HepG2 (cell line): Measurements from ENCODE around the gene SERINC2. TPM values are rescaled to one million over a fixed set of nuclear protein-coding genes. Genes with fewer than 3 reads are reported as not detected.

ENCODE experiments used
- AGO1 ChIP-seq: fragments of 200-400 bp; formaldehyde crosslinking; IDR thresholded peaks from 2 replicates; pipeline ENCODE4 v1.6.1; 2017; ENCODE audit warnings: mild to moderate bottlenecking, low read depth, low read length, moderate library complexity; ENCODE audit not compliant: poor library complexity, severe bottlenecking
- CBX2 ChIP-seq, 2 experiments: fragments of 200-600 bp in 1 of 2; sonication (generic); formaldehyde crosslinking in 1 of 2; IDR thresholded peaks; 2 replicates each; pipeline versions ENCODE4 v1.7.0 to v1.8.1; 2018 to 2022; ENCODE audit warnings: low read depth in 2 of 2, low read length in 1 of 2, mild to moderate bottlenecking in 1 of 2, missing genetic modification reagents in 1 of 2
- HNRNPL ChIP-seq: fragments of 200-400 bp; formaldehyde crosslinking; IDR thresholded peaks from 2 replicates; pipeline ENCODE4 v1.6.1; 2017; ENCODE audit warnings: mild to moderate bottlenecking, low read depth, low read length
- HOXA7 ChIP-seq: sonication (generic); formaldehyde crosslinking; IDR thresholded peaks from 2 replicates; pipeline ENCODE4 v1.8.1; 2022; ENCODE audit warnings: mild to moderate bottlenecking, missing genetic modification reagents, moderate library complexity
- HOXA9 ChIP-seq: sonication (generic); formaldehyde crosslinking; IDR thresholded peaks from 2 replicates; pipeline ENCODE4 v1.8.1; 2022; ENCODE audit warnings: missing genetic modification reagents, mild to moderate bottlenecking, moderate library complexity, borderline replicate concordance
- KDM3A ChIP-seq: IDR thresholded peaks from 2 replicates; pipeline ENCODE4 v1.6.1; 2018; ENCODE audit warnings: low read depth, missing compliant biosample characterization
- MAFG ChIP-seq: sonication (generic); formaldehyde crosslinking; IDR thresholded peaks from 2 replicates; pipeline ENCODE4 v1.5.1; 2020; ENCODE audit warnings: mild to moderate bottlenecking, missing genetic modification reagents
- MYC ChIP-seq: sonication (generic); formaldehyde crosslinking; IDR thresholded peaks from 2 replicates; pipeline ENCODE4 v1.9.0; 2021; ENCODE audit warnings: missing genetic modification reagents, borderline replicate concordance
- RELA ChIP-seq: sonication (generic); formaldehyde crosslinking; IDR thresholded peaks from 2 replicates; pipeline ENCODE4 v1.4.0; 2020; ENCODE audit warnings: missing genetic modification reagents
- SYNCRIP ChIP-seq: fragments of 200-400 bp; formaldehyde crosslinking; IDR thresholded peaks from 2 replicates; pipeline ENCODE4 v1.6.1; 2018; ENCODE audit warnings: mild to moderate bottlenecking, low read depth, low read length; ENCODE audit not compliant: insufficient read depth
- TGIF2 ChIP-seq: IDR thresholded peaks from 2 replicates; pipeline ENCODE4 v1.6.1; 2016; ENCODE audit warnings: control low read depth, missing compliant biosample characterization
- TOE1 ChIP-seq: sonication (generic); formaldehyde crosslinking; IDR thresholded peaks from 2 replicates; pipeline ENCODE4 v1.4.0; 2020; ENCODE audit warnings: mild to moderate bottlenecking, missing genetic modification reagents
- ZNF256 ChIP-seq: sonication (generic); formaldehyde crosslinking; conservative IDR thresholded peaks from 2 replicates; pipeline ENCODE4 v1.4.0; 2020; ENCODE audit warnings: missing genetic modification reagents
- ZNF484 ChIP-seq: sonication (generic); formaldehyde crosslinking; IDR thresholded peaks from 2 replicates; pipeline ENCODE4 v1.5.1; 2020; ENCODE audit warnings: mild to moderate bottlenecking, low read depth, missing genetic modification reagents, borderline replicate concordance
- polyA plus RNA-seq, 8 experiments: library from polyadenylated mRNA; depleted of rRNA in 3 of 8; stranded (reverse) in 7 of 8; unstranded in 1 of 8; fragments of >200 nt; fragmentation: Illumina TruSeq in 4 of 8; extraction: Trizol in 4 of 8; gene quantifications; 2 replicates each; pipeline versions ENCODE4 v1.2.1 to v1.2.3, GENCODE V29; 2011 to 2016; ENCODE audit warnings: low read depth in 4 of 8, missing spikeins in 1 of 8, mixed read lengths in 1 of 8; ENCODE audit not compliant: insufficient read depth in 1 of 8
- total RNA-seq, 5 experiments: library from RNA; depleted of rRNA; stranded (reverse); fragments of >200 nt; fragmentation: Illumina TruSeq; extraction: Trizol; gene quantifications; 2 replicates each; pipeline ENCODE4 v1.2.3, GENCODE V29; 2016; ENCODE audit warnings: low read depth in 1 of 5
- TF ChIP-seq, protein P1 (sequence below): sonication (generic); formaldehyde crosslinking; IDR thresholded peaks from 2 replicates; pipeline ENCODE4 v1.4.0; 2020; ENCODE audit warnings: missing genetic modification reagents
- TF ChIP-seq, protein P2 (sequence below): sonication (generic); formaldehyde crosslinking; IDR thresholded peaks from 2 replicates; pipeline ENCODE4 v1.5.1; 2020; ENCODE audit warnings: missing genetic modification reagents, mild to moderate bottlenecking, borderline replicate concordance
- TF ChIP-seq, protein P3 (sequence below): sonication (generic); formaldehyde crosslinking; conservative IDR thresholded peaks from 2 replicates; pipeline ENCODE4 v1.4.0; 2020; ENCODE audit warnings: missing genetic modification reagents
- TF ChIP-seq, protein P4 (sequence below): IDR thresholded peaks from 2 replicates; pipeline ENCODE4 v1.6.1; 2016; ENCODE audit warnings: missing compliant biosample characterization, missing genetic modification reagents, borderline replicate concordance
- TF ChIP-seq, protein P5 (sequence below): sonication (generic); formaldehyde crosslinking; IDR thresholded peaks from 2 replicates; pipeline ENCODE4 v1.4.0; 2020; ENCODE audit warnings: missing genetic modification reagents

Gene SERINC2
- total and polyA plus RNA-seq, 2 of the 13 experiments (the other 11 are each of a cell fraction or from before 2014, with no cell fraction given) = 4.8 to 126 TPM

DNA sequence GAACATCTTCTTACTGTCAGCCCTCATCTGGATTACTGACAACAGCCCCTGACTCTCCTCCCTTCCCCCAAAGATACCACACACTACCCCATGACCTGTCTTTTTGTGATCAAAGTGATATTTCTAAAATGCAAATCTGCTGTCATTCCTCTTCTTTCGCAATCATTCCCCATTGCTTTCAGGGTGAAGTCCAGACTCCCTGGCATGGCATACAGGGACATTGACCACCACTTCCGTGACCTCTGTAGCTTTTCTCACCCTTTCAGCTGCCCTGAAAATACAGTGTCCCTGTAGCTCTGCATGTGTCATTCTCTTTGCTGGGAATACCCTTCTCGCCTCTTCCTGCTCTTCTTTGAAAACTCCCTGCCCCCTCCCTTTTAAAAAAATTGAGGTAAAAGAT is 4.1 kb downstream of the SERINC2 start (continued):
- TF ChIP-seq, protein P1, sequence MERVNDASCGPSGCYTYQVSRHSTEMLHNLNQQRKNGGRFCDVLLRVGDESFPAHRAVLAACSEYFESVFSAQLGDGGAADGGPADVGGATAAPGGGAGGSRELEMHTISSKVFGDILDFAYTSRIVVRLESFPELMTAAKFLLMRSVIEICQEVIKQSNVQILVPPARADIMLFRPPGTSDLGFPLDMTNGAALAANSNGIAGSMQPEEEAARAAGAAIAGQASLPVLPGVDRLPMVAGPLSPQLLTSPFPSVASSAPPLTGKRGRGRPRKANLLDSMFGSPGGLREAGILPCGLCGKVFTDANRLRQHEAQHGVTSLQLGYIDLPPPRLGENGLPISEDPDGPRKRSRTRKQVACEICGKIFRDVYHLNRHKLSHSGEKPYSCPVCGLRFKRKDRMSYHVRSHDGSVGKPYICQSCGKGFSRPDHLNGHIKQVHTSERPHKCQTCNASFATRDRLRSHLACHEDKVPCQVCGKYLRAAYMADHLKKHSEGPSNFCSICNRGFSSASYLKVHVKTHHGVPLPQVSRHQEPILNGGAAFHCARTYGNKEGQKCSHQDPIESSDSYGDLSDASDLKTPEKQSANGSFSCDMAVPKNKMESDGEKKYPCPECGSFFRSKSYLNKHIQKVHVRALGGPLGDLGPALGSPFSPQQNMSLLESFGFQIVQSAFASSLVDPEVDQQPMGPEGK (CRISPR knock-in tag) = peak; percentile 37
- TF ChIP-seq KDM3A (CRISPR knock-in tag) (no peak), TGIF2 (CRISPR knock-in tag) (peak; percentile 84), ZNF256 (CRISPR knock-in tag) (no peak), HOXA7 (no peak), MAFG (no peak), AGO1 (no peak), HOXA9 (CRISPR knock-in tag) (no peak), SYNCRIP (no peak), RELA (CRISPR knock-in tag) (no peak), HNRNPL (no peak), CBX2 (IDR thresholded peaks at IDR 0.05; ENCODE audit: low read depth, low read length) (no peak), CBX2 (CRISPR knock-in tag; IDR thresholded peaks at IDR 0.05; ENCODE audit: low read depth) (no peak), TOE1 (CRISPR knock-in tag) (no peak), MYC (CRISPR knock-in tag) (peak; percentile 24; the same call in 1 of the 2 replicates), ZNF484 (CRISPR knock-in tag) (no peak)
- TF ChIP-seq, protein P2, sequence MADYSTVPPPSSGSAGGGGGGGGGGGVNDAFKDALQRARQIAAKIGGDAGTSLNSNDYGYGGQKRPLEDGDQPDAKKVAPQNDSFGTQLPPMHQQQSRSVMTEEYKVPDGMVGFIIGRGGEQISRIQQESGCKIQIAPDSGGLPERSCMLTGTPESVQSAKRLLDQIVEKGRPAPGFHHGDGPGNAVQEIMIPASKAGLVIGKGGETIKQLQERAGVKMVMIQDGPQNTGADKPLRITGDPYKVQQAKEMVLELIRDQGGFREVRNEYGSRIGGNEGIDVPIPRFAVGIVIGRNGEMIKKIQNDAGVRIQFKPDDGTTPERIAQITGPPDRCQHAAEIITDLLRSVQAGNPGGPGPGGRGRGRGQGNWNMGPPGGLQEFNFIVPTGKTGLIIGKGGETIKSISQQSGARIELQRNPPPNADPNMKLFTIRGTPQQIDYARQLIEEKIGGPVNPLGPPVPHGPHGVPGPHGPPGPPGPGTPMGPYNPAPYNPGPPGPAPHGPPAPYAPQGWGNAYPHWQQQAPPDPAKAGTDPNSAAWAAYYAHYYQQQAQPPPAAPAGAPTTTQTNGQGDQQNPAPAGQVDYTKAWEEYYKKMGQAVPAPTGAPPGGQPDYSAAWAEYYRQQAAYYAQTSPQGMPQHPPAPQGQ (CRISPR knock-in tag) = no peak
- TF ChIP-seq, protein P3, sequence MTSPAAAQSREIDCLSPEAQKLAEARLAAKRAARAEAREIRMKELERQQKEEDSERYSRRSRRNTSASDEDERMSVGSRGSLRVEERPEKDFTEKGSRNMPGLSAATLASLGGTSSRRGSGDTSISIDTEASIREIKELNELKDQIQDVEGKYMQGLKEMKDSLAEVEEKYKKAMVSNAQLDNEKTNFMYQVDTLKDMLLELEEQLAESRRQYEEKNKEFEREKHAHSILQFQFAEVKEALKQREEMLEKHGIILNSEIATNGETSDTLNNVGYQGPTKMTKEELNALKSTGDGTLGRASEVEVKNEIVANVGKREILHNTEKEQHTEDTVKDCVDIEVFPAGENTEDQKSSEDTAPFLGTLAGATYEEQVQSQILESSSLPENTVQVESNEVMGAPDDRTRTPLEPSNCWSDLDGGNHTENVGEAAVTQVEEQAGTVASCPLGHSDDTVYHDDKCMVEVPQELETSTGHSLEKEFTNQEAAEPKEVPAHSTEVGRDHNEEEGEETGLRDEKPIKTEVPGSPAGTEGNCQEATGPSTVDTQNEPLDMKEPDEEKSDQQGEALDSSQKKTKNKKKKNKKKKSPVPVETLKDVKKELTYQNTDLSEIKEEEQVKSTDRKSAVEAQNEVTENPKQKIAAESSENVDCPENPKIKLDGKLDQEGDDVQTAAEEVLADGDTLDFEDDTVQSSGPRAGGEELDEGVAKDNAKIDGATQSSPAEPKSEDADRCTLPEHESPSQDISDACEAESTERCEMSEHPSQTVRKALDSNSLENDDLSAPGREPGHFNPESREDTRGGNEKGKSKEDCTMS (CRISPR knock-in tag) = no peak
- TF ChIP-seq, protein P4, sequence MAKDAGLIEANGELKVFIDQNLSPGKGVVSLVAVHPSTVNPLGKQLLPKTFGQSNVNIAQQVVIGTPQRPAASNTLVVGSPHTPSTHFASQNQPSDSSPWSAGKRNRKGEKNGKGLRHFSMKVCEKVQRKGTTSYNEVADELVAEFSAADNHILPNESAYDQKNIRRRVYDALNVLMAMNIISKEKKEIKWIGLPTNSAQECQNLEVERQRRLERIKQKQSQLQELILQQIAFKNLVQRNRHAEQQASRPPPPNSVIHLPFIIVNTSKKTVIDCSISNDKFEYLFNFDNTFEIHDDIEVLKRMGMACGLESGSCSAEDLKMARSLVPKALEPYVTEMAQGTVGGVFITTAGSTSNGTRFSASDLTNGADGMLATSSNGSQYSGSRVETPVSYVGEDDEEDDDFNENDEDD (CRISPR knock-in tag) = no peak
- TF ChIP-seq, protein P5, sequence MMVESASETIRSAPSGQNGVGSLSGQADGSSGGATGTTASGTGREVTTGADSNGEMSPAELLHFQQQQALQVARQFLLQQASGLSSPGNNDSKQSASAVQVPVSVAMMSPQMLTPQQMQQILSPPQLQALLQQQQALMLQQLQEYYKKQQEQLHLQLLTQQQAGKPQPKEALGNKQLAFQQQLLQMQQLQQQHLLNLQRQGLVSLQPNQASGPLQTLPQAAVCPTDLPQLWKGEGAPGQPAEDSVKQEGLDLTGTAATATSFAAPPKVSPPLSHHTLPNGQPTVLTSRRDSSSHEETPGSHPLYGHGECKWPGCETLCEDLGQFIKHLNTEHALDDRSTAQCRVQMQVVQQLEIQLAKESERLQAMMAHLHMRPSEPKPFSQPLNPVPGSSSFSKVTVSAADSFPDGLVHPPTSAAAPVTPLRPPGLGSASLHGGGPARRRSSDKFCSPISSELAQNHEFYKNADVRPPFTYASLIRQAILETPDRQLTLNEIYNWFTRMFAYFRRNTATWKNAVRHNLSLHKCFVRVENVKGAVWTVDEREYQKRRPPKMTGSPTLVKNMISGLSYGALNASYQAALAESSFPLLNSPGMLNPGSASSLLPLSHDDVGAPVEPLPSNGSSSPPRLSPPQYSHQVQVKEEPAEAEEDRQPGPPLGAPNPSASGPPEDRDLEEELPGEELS (CRISPR knock-in tag) = peak; percentile 89
